NCI-H1048 (cell line): ENCODE data around the gene IRS2.
"Not testable (repeated sequence)": the region's sequence is repeated elsewhere in the genome, so short reads cannot be mapped to it uniquely, and the experiment has no call there.

Experiments used
- DNase-seq: peaks from one replicate; lab custom pipeline; 2025; lab: John Stamatoyannopoulos, UW

IRS2 gene

DNA sequence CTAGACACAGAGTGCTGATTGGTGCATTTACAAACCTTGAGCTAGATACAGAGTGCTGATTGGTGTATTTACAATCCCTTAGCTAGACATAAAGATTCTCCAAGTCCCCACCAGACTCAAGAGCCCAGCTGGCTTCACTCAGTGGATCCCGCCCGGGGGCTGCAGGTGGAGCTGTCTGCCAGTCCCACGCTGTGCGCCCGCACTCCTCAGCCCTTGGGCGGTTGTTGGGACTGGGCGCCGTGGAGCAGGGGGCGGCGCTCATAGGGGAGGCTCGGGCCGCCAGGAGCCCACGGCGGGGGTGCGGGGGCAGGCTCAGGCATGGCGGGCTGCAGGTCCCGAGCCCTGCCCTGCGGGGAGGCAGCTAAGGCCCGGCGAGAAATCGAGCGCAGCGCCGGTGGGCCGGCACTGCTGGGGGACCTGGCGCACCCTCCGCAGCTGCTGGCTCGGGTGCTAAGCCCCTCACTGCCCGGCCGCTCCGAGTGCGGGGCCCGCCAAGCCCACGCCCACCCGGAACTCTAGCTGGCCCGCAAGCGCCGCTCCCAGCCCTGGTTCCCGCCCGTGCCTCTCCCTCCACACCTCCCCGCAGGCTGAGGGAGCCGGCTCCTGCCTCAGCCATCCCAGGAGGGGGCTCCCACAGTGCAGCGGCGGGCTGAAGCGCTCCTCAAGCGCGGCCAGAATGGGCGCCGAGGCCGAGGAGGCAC is 53.8 kb downstream of the IRS2 start:
- not testable (repeated sequence) for DNase-seq

DNA sequence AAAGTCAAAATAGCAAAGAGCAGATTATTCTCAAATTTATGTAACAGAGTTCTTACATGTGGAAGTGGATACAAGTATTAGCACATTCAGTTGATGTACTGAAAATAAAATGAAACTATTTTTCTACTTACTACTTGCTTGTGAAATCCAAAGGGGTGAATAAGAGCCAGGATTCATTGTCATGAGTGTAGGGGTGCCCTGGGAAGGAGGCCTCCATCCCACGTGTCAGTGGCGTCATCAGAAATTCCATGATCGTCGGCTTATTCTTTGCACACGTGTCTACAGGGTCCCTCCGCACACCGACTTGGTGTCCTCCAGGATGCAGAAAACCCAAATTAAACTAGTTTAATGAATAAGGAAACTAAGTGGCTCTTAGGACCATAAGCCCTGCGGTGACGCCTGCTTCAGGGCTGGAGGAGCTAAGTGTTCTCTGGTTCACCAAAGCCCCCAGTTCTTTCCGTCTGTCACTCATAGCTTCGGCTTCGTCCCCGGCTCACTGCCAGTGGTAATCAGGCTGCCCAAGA is 55.5 kb downstream of the IRS2 start:
- DNase-seq = no peak

DNA sequence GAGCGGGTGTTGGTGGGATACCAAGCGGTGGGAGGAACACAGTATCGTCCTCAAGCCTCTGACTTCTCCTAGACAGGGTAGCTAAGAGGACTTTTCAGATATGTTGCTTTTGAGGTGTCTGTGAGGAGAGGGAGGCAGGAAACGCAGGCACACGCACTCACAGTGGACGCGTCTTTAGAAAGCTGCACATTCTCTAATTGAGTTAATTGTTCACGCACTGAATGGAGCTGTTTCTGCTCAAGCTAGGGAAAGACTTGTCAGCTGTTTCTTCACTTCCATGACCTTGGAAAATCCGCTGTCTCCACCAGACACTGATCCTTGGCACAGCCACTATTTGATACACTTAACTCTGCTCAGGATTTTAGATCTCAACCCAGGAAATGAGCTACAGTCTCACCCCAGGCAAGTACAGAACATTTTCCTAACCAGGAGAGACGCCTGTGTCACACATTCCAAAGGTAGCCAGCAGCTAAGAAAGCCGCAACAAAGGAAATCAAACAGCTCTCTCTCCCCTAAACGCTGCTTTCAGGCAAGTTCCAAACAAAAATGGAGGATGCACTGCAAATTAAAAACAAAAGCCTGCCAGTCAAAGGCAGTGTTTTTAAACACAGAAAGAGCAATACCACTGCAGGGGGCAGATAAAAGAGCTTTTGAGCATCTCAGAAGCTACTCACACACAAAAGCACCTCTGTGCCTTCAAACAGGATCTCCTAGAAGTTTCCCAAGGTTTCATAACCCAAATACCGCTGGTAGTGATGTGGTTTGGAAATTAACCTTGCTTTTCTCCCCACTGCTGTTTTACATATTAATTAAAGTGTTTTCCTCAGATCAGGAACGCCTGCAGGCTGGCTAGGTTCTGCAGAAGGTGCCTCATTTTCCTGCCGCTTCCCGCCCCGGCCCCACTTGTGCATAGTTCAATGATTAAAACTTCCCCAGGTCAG is 57.3 kb downstream of the IRS2 start:
- no peak for DNase-seq

DNA sequence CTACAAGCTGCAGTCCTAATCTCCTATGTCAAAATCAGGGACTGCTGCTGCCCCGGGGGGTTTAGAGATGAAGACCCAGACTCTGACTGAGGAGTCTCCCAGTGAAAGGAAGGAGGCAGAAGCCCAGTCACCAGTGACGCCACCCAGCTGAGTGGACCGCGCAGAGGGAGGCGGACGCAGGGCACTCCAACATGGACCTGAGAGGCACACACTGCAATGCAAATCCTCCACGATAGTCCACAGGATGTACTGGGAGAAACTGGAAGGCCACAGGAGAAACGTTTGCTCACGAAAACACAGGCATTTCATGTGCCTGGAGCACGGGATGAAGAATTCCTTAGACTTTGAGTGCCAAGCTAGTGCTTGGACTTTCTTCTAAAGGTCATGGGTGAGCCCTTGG is 58.3 kb downstream of the IRS2 start:
- DNase-seq = no peak

DNA sequence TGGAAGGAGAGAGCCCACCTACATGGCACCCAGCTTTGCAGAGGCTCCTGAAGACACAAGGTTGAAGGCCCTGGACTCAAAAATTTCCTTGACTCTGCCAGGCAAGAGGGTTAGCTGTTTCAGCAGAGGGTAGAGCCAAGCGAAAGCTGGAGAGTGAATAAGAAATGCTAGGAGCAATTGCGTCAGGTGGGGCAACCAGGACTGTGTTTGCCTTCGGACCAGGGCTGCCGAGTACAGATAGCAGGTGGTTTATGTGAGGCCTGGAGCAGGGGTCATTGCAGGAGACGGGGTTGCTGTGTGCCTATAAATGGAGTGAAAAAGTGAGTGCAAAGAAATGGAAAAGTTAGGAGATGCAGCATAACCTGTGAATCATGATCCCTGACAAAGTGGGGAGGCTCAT is 59.1 kb downstream of the IRS2 start:
- no peak for DNase-seq

DNA sequence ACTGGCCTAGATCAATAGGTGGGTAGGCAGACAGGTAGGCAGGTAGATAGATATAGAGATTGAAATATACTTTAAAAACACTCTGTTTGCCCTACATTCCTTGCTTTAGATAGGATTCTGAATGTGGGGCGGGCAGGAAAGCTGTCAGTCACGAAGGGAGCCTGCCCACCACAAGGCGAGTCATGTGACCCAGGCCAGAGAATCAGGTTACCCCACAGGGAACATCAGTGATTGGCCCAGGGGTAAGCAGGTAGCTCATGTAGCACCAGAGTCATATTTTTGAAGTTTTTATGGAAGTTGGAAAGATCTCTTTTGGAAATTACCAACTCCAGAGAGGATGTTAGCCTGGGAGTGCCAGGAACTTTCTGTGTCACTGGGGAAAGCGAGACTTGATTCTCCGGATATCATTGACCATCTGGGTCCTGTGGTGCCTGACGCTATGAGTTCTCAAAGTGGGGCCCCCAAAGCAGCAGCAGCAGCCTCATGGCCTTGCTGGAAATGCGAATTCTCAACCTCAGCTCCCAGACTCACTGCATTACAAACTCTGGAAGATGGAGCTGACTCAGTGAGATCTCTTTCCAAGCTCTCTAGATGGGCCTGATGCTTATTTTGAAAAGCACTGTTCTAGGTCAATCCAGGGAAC is 60.3 kb downstream of the IRS2 start:
- no peak for DNase-seq

DNA sequence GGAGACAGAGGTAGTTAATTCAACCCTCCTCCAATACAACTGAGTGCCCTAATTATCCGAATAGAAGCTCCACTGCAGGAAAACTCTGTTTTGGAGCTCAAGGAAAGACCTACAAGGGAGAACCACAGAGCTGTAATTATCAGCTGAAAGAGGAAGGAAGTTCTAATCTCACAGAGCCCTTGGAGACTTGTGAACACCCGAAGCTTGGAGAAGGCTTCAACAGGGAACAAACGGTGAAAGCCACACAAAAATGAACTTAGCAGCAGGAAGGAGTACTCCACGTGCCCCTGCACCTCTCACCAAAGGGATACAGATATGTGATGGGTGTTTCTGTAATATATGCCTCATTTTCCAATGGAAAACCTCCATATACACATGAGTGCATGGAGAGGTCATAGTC is 61.1 kb downstream of the IRS2 start:
- DNase-seq = no peak

DNA sequence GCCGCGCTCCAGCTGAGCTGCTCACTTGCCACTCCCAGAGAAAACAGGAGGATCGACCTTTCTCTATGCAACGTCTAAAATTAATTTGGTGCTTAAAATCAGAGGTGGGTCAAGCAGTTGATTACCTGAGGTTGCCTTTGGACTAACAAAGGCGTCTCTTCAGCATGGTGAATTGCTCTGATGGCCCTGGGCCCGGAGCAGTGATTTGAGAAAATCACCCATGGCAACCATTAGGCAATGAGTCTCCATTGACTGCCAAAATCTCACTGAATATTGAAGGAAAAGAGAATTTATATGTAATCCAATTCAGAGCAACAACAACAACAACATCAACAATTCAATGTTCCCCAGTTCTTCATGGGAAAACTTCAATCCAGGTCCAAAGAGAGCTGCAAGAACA is 61.8 kb downstream of the IRS2 start:
- no peak for DNase-seq

DNA sequence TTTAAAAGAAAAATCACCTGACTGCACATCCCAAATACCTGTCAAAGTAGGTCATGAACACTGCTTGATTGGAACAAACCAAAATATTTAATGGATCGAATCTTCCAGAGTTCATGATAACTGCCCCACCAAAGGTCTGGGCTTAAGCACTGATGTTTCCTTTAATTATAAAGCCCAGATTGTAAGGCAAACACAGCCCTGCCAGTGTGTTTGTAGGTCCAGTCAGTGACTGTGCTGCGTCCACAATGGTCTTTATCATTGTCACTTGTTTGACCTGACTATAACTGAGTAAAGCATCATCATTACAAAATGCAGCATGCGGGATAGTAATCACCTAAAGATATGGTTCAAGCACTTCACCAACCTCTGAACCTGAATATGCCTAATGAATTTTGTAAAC is 63.3 kb downstream of the IRS2 start:
- no peak for DNase-seq

DNA sequence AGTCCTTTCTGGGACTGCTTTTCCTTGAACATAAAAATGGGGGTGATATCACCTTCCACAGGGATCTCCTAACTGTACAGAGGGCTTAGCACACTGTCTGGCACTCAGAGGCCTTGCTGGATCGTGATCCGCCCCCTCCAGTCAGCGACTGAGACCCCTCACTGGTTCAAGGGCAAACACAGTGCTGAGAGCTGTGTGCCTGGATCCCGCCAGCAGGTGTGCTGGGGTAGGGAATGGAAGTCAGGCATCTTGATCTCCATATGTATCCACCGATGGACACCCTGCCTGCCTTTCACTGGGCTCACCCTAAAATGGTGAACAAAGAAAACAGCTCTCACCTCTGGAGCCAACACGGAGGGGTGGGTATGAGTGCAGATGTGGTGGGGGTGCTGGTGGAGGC is 64.3 kb downstream of the IRS2 start:
- no peak for DNase-seq

DNA sequence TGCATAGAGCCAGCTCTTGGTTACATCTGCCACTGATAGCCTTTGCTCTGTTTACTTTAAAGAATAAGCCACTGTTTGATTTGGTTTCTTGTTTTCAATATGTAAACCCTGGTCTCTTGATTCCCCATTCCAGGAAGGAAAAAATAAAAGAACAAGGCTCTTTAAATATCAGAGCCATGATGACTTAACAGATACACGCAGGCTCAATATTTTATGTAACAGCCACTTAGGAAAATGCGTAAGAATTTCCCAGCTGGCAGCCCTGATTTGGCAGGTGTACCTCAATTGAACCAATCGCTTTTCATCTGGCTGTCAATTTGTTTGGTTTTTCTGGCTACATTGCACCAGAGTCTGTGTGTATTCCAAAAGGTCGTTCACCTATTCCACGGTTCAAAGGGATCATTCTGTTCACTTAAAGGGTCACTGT is 65.6 kb downstream of the IRS2 start:
- DNase-seq = no peak

DNA sequence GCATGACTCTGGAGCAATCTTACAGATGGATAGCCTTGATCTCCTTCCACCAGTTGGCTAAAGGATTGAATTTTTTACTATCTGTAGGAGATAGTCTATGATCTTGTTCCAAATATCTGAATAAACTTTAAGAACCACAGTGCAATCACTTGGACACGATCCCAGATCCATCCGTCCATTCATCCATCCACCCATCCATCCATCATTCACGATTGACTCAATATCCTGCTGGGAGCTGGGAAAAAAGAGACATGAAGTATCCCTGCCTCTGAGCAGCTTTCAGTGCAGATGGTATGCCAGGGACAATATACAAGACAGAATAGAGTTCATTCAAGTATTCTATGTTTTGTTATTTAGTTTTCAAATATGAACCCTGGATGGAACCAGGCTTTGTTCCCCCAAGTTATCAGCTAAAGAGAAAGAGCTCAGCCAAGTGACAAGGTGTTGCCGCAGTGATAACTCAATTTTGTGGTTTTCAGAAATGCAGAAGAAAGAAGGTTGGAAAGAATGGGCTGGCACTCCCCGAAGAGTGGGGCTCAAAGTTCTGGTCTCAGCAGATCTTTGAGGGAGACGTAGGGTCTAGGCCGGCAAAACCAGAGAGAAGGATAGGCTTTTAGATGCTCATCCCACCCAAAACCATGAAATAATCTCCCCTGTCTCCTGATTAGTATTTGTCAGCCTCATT is 66.3 kb downstream of the IRS2 start:
- no peak for DNase-seq

DNA sequence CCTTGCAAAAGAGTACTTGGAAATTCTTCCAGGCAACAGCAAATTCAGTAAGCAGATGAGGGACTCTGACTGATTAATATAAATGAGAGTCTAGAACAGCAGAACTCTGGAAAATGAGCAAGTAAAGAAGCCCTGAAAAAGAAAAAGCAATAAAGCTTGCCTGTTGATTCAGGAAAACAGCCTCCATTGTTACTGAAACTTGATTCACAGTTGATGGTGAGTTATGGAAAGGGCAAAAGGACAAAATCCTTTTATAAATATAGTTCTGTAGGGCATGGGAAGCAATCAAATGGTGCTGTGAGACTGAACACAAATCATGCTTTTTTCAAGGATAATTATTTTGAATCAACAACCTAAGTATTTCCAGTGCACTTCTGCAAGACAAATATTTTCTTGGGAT is 67.7 kb downstream of the IRS2 start:
- no peak for DNase-seq

DNA sequence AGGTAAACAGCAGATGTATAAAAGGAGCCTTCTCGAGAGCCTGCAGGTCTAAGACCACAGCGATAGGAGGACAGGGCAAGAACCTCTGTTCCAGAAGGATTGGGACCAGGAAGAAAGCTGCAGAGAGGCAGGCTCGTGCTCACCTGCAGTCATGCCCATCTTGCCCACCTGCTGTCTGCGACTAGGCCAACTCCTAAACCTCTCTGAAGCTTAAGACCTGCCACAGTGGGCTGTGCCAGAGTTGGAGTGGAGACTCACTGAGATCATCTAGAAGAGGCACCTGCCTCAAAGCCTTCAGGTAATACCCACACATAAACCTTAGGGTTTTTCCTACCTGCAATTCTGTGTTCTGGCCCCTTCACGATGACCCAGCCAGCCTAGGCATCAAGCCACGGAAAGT is 68.7 kb downstream of the IRS2 start:
- DNase-seq = no peak

DNA sequence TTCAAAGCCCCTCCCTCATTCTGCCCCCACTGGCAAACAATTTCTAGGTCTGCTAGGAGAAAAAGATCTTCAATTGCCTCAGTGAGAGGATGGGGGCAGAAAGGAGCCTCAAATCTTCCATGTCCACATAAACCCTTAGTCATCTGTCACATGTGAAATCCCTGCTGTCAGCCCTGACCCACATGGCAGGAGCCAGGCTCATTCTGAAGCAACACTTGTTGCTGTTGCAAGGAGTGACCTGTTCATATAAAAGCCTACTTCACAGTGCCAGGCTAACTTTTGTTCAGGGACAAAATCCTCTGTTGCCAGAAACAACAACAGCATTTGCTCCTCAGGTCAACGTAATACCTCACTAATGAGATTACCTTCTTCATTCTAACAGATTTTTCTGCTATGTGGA is 70.5 kb downstream of the IRS2 start:
- DNase-seq = no peak

DNA sequence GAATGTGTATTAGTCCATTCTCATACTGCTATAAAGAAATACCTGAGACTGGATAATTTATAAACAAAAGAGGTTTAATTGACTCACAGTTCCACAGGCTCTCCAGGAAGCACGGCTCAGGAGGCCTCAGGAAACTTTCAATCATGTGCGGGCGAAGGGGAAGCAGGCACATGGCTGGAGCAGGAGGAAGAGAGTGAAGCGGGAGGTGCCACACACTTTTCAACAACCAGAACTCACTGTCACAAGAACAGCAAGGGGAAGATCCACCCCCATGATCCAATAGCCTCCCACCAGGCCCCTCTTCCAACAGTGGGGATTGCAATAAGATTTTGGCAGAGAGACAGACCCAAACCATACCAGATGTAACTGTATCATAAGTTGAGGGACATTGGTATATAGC is 72.7 kb downstream of the IRS2 start:
- DNase-seq = no peak

DNA sequence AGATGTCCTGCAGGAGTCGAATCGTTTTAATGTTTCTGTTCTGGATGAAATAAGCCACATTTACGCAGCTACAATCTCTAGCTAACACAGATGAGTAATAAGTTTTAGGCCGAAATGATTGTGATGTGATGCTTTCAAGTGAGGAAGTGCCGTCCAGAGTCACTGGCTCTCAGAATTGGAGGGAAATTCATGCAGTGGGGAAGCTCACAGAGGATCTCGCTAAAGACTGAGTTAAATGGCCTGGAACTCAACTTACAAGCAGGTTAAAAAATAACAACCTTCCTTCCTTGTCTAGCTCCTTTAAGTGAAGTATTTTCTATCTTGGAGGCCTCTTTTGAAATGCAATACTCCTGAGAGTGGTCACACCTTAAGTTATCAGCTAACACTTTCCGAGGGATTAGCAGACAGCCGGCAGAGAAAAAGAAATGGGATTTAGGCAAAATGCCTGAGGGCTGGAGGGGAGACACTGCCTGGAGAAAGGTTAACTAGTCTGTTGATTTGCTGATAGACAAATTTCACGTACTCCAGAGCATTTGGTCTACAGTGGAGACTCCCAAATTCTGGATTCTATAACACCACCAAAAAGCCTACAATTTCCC is 74.2 kb downstream of the IRS2 start:
- DNase-seq = no peak

DNA sequence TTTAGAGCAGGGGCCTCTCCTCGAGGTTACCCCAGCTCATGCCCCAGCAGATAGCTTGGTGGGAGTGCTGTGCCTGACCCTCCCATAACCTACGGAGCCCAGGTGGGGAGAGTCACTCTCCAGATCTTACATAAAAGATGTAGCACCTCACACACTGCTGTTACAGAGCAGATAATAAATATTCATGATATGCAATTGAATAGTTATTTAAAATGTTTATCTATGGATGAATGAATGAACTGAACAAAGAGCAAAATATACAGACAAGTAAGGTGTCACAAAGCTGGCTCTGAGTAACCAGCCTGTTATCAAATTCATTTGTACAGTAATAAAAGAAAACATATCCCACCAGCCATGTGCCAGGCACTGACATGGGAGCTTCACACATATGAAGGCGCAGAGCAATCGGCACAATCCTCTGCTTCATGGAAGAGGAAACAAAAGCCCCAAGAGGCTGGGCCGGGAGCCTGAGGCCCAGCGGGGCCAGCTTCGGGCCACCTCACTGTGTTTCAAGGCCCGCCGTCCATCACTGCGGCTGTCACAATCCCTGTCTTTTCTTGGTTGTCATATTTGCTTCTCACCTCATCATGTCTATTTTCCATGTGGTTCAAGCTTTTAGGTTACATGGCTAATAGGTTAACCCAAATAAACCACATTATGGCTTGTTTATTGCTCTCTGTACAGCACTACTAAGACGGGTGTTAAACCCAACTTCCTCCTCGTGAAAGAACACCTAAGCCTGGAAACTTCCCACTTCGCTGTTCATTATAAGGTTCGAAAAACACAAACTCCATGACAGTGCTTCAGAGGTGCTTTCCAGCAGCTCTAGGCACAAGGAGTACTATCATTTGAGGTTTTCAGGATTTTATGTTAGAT is 78.4 kb downstream of the IRS2 start:
- no peak for DNase-seq

DNA sequence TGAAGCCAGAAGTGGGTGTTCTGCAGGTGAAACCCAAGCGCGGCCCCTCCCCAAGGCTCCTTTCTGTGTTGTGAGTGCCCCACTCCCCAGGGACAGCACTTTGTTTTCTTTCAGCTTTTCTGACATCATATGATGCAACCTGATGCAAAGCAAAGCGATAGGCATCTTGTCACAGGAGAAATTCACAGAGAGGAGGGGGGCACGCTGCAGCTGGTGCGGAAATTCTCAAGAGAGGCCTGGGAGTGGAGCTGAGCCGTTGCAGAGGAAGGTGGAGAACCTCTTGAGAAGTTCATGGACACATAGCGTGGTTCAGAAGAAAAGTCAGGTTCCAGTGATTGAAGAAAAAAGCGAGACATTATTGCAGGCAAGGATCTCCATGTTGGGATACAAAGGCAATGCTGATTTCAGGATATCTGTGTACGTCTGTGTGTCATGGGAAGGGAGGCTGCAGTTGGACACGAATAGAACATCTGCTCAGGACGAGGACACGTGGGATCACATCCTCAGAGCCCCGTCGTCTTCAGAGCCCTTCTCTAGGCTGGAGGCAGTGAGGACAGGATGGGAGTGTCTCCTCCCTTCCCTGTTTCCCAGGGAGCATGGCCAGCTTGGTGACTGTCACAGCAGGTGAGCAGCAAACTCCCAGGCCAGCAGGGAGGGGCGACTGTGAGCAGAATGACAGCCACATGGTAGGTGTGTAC is 79.2 kb downstream of the IRS2 start:
- no peak for DNase-seq
